Measurements from ENCODE around the gene MFGE8.

DNA sequence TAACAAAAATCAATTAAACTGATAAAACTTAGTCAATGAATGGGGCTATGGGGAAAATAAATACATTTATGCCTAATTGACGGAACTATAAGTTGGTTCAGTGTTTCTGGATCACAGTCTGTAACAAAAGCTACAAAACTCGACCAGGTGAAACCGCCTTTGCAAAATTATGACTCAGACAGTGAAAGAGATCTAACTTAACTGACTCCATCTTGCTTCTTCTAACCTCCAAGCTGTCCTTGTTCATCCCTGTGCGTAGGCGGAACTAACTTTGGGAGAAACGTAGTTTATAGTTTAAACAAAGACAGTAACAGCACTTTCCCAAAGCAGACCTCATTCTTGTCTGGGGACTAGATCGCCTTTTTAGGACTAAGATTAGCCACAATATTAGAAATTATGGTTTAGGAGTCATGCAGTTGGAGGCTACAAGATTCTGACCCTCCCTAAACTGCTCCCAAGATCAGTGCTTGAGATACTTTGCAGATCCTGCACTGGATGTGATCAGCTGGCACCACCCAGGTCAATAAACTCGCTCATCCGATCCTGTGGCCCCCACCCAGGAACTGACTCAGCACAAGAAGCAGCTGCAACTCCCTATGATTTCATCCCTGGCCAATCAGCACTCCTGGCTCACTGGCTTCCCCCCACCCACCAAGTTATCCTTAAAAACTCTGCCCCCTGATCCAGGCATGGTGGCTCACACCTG, 7.2 kb upstream of the MFGE8 start:
- TF ChIP-seq CTCF (IDR thresholded peaks at IDR 0.05) (no peak), POLR2A (IDR thresholded peaks at IDR 0.05) (no peak), POLR2AphosphoS5 (IDR thresholded peaks at IDR 0.05; ENCODE audit: insufficient read depth in 1 of 2, low read depth in 1 of 2) (no peak)
